HG02852 (cell line): ENCODE measurements around the gene APP.
"Not testable (repeated sequence)": the region's sequence is repeated elsewhere in the genome, so short reads cannot be mapped to it uniquely, and the experiment has no call there.

ENCODE experiments used
- ATAC-seq: cut with Tn5 transposase; IDR thresholded peaks from one replicate; pipeline ENCODE4 v1.9.1; 2021; ENCODE audit warnings: mild to moderate bottlenecking, moderate library complexity; ENCODE audit not compliant: unreplicated experiment

Gene APP

DNA sequence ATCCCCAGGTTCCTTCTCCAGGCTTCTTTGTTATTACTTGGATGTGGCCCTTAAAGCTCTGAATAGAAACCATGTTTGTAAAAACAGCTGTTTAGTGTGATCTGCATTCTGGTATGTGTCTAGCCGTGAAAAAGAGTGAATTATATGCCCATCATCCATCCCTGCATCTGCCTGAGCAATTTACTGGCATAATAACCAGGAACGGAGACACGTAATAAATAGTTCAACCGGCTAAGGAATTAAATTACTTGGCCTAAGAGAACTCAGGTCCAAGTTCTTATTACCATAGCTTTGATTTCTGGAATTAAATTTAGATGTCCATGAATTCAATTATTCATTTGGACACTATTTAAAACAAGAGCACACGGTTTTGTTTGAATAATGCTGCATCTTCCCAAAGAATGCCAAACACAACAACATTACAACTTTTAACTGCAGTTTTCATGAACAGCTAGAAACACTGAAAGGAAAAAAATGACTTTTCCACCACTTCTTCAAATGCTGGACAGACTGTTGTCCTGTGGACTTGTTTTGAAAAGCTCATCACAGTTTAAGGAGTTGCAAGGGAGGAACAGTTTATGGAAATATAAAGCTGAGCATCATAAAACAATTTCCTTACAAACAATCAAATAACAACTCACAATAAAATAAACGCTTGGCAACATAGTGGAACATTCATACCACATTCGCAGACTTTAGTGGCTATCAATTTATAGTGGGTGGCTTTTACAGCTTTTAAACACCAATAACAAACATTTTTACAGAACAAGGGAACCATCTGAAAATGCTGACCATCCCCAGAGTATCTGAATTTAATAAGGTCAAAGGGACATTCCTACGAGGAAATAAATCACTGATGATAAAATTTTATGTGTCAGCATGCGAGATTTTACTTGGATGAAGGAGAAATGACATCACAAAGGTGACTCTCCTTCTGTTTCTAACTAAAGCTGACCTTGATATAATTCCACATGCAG, 144.7 kb downstream of the APP start:
- ATAC-seq, result no peak

DNA sequence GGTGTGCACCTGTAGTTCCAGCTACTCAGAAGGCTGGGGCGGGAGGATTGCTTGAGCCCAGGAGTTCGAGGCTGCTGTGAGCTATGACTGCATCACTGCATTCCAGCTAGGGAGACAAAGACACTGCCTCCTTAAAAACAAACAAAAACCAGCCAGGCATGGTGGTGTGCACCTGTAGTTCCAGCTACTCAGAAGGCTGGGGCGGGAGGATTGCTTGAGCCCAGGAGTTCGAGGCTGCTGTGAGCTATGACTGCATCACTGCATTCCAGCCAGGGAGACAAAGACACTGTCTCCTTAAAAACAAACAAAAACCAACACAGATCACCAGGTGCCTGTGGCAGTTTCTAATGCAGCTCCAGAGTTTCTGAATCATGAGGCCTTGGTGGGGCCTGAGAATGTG, 147.2 kb downstream of the APP start:
- ATAC-seq, result not testable (repeated sequence)

DNA sequence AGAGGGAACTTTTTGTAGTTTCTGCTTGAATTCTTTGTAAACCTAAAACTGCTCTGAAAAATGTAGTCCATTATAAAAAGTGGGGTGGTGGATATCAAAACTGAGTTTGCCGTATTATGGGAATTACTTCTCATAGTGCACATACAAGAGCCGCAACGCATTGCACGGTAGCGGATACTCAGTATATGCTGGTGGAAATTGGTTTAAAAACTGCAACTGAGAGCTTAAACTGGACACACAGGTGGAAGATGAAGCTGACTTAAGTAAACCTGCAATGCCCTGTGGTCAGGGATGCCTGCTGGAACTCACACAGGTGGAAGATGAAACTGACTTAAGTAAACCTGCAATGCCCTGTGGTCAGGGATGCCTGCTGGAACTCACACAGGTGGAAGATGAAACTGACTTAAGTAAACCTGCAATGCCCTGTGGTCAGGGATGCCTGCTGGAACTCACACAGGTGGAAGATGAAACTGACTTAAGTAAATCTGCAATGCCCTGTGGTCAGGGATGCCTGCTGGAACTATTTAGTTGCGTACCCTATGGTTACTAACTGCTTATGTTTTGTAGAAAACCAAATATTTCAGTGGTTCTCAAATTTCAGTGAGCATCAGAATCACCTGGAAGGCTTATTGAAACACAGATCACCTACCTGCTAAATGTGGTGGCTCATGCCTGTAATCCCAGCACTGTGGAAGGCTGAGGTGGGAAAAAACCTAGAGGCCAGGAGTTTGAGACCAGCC, 147.8 kb downstream of the APP start:
- ATAC-seq, result not testable (repeated sequence)

DNA sequence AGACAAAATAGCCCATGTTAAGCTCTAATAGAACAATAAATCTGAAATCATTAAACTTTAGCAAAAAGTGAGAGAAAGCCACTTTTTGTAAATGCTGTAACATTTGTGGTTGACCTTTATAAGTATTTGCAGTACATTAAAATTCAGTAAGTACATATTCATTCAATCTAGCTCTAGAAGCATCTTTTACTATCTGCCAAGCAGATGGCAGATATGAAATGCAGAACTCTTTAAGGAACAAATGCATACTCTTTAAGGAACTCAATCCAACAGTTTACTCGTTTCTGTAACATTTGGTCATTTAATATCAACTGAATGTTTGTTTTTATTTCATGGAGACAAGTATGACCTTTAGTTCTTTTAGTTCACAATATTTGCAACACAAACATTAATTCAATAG, 150.1 kb downstream of the APP start:
- ATAC-seq, result no peak

DNA sequence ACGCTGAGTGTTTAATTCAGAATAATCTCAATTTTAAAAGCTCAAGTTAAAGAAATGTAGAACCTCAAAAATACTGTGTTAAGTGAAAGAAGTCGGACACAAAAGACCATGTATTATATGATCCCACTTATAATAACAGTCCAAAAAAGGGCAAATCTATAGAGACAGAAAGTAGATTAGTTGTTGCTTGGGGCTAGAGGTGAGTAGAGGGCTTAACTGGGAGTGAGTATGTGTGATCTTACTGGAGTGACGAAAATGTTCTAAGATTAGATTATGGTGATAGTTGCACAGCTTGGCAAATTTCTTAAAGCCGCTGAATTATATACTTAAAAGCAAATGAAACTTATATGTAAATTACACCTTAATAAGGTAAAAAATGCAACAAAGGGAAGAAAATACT, 150.5 kb downstream of the APP start:
- ATAC-seq, result no peak

DNA sequence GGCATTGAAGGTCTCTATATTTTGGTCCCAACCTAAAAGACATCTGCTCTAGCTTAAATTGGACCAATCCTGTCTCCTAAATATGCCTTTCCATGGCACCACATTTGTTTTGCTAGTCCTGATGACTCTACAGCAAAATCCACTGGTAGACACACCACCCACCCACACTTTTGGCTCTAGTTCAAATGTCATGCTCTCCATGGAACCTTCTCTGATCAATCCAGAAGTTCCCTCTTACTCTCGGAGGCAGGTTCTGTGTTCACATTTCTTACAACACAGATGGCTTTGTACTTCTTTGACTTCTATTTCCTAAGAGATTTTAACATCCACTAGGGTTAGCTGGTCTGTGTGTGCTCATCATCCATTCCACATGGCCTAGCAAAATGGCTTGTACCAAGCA, 151.3 kb downstream of the APP start:
- no peak for ATAC-seq

DNA sequence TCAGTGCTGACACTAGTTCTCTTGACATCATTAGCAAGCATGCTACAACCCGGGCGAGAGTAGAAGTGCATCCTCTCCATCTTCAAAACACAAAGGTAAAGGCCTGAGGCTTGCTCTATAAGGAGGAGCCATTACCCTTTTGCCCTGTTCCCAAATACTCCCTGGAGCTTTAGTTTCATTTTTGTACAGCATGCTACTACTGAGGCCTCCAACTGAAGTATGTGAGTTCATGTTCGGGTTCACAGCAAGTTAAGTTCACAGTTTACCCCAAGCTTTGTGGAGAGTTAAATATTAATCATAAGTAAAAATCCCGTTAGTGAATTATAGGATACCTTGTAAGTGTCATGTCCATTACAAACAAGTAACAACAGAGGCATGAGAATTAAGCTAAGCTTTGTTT, 156.6 kb downstream of the APP start:
- no peak for ATAC-seq

DNA sequence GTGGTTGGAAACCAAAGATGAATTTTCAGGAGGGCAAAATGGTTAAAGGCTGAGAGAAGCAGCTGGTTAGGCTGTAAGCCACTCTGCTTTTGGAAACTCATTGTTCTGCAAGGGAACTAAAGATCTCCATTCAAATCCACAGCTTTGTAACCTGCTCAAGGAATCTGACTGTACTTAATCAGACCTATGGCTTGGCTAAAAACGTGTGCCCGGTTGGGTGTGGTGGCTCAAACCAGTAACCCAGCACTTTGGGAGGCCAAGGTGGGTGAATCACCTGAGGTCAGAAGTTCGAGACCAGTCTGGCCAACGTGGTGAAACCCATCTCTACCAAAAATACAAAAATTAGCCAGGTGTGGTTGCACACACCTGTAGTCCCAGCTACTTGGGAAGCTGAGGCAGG, 158.1 kb downstream of the APP start:
- ATAC-seq, result not testable (repeated sequence)

DNA sequence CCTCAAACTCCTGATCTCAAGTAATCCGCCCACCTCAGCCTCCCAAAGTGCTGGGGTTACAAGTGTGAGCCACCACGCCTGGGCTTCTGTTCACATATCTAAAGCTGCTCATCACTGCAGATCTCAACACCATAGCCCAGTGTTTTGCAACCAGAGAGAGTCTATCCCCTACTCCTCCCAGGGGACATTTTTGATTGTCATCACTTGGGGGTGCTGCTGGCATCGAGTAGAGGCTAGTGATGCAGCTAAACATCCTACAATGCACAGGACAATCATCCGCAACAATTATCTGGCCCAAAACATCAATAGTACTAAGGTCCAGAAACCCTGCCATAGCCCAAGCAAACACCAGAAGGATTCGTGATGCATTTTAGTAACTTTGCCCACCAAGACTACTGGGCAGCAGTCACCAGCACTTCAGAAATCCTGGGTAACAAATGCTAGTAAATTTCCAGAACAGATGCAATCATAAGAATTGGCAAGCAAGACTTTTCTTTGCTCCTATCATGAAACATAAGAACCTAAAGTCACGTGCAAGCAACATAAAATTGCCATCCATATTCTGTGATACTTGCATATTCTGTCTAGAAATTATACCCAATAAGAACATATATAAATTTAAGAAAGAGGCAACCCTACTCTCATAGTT, 159.2 kb downstream of the APP start:
- no peak for ATAC-seq

DNA sequence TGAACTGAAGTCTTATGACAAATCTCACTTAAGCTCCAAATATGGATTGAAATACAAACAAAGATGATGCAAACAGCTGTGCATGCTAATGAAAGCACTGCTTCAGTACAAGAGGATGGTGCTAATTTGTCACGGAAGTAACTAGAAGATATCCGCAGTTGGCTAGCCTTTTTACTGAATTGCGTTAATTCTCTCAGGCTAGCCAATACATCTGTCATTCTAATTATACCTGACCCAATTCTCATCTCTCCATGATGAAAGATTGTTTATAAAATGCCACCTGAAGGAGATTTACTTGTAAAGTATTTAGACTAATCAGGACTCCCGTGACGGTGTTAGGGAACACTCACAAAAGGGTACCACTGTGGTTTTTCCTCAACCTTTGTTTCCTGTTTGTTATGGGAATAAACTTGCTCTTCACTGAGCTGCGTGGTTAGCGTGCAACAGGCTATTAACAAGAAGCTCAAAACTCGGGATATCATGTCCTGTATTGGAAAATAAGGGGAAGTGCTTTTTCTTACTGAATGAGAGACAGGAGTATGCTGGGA, 162.5 kb downstream of the APP start:
- ATAC-seq, result no peak

DNA sequence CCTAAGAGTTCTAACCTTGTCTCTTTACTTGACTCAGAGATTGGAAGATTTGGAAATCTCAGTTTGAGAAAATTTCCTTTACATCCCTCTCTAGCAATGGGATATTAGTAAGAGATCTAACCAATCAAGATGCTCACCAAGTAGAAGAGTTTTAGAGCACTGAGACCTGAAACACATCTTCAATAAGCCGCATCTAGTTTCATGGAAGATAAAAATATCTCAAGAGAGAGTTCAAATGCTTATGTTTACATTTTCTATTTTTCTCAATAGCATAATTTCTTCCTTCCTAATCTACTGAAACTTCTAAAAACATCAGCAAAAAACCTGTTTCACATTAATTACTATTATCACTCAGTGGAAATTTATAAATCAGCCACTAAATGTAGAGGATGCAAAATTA, 165.1 kb downstream of the APP start:
- ATAC-seq, result no peak

DNA sequence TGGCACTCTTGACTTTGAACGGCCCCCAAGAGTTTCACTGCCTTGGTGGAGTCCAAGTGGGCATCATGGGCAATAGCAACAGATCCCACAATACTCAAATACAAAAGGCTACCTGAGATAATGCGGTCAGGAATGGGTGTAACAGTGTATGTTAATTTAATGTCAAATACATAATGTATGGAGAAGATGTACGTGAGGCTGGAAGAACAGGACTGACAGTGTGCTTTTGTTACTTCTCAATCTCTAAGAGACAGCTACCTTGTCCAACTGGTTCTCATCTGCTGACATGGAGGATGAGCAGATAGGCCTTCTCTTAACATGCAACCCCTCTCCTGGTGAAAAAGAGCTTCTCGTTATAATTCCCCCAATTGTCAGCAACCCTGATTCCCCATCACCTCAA, 167.2 kb downstream of the APP start:
- ATAC-seq, result no peak

DNA sequence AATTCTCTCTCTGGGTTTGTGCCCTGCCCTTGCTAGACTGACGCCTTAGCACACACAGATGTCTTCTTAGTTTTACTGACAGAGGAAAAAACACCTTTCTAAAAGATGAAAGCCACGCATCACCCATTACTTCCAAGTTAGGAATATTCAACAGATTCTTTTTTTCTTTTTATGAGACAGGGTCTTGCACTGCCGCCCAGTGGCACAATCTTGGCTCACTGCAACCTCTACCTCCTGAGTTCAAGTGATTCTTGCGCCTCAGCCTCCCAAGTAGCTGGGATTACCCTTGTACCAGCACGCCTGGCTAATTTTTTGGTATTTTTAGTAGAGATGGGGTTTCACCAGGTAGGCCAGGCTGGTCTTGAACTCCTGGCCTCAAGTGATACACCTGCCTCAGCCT, 169.2 kb downstream of the APP start:
- no peak for ATAC-seq

DNA sequence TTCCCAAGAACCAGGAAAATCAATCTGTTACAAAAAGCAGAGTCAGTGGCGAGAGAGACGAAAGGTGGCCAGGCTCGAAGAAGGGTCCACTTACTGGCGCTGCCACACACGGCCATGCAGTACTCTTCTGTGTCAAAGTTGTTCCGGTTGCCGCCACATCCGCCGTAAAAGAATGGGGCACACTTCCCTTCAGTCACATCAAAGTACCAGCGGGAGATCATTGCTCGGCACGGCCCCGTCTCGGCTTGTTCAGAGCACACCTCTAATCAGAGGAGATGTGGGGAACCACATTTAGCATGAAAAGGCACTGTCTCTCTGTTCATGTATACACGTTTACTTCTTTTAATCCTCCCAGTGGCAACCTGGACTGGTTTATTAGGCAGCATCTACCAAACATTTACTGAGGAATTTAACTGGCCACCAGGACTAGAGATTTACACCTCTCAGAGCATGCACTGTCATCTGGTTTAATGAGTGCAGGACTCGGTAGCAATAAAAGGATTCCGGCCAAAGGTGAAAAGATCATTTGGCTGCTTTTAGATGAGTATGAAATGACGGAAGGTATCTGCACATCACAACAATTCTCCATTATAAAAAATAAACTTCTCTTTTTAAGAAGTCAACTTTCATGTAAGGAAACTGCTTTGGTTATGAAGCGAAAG, 170.5 kb downstream of the APP start:
- no peak for ATAC-seq

DNA sequence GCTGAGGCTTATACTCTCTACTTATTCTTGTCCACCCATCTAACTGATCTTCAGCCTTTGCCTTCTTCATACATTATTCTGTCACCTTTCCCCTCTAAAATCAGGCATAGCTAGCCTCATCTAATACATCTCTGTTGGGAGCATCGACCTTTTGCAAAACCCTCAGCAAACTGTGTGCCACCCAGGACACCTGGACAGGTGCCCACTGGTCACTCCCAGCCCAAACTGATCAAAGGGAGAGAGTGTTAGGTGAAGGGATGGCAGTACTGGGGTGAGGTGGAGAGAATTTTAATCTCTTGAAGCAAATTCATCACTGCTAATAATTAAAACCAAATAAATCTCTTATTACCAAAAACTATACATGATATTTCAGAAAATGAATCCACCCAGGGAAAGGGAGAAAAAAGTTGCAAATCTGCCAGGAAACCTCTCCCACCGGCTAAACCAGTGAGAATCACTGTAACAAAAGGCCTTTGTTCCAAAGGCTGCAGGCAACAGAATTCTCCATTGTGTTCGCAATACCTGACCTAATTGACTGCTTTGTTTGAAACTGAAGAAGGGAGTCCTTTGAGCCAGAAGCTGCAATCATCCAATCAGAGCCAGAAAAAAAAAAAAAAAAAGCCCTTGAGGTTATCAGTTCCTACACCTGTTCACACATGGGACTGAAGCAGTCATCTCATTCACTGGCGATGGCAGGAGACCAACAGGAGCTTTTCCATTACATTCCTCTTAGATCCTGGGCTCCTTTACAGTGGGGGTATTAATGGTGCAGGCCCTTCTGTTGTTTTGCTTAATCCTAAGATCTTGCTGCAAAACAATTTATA, 172.6 kb downstream of the APP start:
- no peak for ATAC-seq

DNA sequence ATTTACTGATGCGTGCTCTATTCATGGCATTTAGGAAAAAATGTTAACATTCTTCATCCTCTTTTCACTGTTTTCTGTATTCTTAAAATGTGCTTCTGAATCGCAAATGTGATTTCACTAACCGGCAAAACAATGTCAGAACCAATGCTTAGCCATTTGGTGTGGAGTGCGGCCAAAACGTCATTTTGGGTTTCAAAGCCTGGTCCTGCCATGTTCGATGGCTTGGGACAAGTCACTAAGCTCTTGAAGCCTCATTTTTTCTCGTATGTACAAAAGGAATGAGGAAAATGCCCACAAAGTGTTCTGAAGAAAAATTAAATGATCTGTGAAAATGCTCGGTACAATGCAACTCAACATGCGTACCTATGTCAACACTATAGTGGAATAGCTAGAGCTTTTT, 175.3 kb downstream of the APP start:
- no peak for ATAC-seq

DNA sequence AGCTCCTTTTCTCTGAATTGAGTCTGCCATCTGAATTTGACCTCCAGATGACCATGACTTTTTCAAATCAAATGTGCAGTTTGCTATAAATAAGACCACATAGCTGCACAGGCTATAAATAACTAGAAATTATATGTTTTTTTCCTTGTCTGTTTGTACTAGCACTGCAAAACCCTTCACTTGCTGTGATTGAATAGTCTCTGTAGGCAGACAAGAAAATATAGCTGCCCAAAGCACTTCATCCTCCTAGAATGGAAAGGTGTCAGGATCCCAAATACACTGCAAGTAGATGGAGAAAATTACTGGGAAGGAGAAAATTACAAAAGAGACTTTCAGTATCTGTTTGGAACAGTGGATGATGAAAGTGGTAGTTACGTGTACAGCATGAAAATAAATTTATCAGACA, 175.8 kb downstream of the APP start:
- ATAC-seq, result no peak

DNA sequence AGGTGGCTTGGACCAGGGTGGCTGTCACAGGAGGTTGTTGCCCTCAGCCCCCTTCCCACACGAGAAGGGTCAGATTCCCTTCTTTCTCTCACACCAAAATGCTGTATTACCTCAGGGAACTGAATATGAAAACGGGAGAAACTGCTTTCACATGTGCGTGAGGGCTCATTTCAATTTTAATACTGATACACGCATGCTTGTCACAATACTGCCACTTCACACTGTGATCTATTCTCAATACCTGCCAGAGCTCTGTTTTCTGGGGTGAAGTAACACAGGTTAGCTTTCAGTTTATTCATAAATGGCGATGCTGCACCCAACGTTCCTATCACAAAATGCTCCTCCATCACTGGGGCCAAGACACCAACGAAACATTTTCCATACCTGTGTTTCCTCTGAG, 181.8 kb downstream of the APP start:
- no peak for ATAC-seq

DNA sequence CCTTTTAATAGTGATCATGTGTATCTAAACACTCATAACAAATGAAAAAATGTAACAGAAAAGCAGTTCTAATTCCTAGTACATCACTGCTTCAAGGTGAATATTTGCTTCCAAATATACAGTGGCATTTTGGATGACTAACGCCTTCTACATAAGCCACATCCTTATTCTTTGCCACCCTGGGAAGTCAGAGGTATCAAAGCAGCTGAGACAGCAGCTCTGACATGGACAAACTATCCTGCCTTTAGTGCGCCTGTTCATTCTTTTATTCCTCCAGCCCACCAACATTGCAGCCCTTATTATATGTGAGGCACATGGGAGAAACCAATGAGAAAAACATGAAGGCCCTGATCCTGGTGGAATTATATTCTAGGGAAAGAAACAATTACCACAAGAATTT, 183.0 kb downstream of the APP start:
- no peak for ATAC-seq

DNA sequence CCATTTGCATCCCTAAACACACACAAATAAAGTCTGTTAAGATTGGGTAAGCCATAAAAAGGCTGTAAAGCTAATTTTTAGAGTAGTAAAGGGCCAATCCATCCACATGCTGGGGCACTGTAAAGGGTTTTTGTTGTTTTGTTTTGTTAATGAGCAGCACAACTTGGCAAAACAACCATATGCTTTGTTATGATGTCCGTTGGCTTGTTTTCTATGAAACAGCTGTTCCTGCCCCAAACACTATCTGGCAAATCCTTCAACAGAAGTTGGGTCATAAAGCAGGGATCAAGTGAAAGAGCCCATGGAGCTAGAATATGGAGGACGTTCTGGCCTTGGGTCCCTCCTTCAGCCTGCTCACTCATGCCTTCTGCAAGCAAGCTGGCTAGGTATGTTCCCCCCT, 183.6 kb downstream of the APP start:
- ATAC-seq, result no peak
